GM18517 (cell line): ENCODE results near the gene NECTIN3.

ENCODE experiments used
- ATAC-seq: cut with Tn5 transposase; IDR thresholded peaks from one replicate; pipeline ENCODE4 v1.9.1; 2021; ENCODE audit warnings: mild to moderate bottlenecking, moderate library complexity; ENCODE audit not compliant: unreplicated experiment

NECTIN3 gene

DNA sequence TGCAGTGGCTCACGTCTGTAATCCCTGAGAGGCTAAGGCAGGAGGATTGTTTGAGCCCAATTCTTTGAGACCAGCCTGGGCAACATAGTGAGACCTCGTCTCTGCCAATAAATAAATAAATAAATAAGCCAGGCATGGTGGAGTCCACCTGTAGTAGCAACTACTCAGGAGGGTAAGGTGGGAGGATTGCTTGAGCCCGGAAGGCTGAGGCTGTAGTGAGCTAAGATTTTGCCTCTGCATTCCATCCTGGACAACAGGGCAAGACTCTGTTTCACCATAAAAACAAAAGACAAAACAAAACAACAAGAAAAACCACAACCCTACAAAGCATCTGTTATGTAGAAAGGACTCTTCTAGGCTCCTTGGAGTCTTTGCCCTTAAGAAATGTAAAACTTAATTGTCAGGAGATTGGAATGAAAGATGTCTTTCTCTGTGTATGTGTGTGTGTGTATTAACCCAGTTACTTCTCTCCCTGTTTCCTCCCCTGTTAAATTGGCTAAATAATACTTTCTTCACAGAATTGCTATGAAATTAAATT lies 9.5 kb downstream of the NECTIN3 start:
- no peak for ATAC-seq

DNA sequence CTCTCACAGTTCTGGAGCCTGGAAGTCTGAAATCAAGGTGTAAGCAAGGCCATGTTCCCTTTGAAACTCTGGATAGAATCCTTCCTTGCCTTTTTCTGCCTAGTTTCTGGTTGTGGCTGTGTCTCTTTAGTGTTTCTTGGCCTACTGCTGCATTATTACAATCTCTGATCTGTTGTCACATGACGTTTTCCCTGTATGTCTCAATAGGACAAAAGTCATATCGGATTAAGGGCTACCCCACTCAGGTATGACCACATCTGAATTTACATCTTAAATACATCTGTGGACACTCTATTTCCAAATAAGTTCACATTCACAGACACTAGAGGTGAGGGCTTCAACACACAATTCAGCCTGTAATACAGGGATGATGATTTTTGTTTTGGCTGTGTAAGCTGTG lies 13.3 kb downstream of the NECTIN3 start:
- no peak for ATAC-seq

DNA sequence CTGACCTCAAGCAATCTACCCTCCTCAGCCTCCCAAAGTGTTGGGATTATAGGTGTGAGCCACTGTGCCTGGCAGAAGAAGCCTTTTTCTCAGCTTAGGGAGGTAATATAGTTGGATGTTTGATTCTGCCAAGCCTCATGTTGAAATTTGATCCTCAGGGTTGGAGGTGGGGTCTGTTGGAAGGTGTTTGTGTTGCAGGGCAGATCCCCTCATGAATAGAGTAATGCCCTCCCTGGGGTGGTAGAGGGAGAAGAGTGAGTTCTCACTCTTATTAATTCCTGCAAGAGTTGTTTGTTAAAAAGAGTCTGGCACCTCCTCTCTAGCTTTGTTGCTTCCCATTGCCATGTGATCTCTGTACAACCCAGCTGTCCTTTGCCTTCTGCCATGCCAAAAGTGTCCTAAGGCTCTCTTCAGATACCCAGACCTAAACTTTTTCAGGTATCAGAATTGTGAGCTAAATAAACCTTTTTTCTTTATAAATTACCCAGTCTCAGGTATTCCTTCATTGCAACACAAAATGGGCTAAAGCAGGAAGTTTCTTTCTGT lies 16.4 kb downstream of the NECTIN3 start:
- no peak for ATAC-seq

DNA sequence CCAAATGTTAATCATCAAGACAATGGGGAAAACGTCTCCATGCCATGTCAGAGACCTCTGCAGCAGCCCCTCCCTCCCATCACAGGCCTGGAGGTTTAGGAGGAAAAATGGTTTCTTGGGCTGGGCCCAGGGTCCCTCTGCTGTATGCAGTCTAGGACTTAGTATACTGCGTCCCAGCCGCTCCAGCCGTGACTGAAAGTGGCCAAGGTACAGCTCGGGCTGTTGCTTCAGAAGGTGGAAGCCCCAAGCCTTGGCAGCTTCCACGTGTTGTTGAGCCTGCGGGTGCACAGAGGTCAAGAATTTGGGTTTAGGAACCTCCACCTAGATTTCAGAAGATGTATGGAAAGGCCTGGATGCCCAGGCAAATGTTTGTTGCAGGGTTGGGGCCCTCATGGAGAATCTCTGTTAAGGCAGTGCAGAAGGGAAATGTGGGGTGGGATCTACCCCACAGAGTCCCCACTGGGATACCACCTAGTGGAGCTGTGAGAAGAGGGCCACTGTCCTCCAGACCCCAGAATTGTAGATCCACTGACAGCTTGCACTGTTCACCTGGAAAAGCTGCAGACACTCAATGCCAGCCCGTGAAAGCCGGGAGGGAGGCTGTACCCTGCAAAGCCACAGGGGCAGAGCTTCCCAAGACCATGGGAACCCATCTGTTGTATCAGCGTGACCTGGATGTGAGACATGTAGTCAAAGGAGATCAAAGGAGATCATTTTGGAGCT lies 25.0 kb downstream of the NECTIN3 start:
- no peak for ATAC-seq

DNA sequence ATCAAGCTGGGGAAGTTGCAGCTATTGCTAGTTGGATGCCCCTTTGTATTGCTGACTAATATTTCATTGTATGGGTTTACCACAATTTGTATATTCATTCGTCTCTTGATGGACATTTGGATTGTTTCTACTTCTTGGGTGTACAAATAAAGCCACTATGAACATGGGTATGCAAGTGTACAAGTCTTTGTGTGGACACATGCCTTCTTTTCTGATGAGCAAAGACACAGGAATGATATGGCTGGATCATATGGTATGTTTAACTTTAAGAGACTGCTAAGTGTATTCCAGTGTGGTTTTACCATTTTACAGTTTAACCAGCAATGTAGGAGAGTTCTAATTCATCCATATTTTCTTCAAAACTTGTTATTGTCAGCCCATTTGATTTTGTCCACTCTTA lies 32.2 kb downstream of the NECTIN3 start:
- ATAC-seq: no peak

DNA sequence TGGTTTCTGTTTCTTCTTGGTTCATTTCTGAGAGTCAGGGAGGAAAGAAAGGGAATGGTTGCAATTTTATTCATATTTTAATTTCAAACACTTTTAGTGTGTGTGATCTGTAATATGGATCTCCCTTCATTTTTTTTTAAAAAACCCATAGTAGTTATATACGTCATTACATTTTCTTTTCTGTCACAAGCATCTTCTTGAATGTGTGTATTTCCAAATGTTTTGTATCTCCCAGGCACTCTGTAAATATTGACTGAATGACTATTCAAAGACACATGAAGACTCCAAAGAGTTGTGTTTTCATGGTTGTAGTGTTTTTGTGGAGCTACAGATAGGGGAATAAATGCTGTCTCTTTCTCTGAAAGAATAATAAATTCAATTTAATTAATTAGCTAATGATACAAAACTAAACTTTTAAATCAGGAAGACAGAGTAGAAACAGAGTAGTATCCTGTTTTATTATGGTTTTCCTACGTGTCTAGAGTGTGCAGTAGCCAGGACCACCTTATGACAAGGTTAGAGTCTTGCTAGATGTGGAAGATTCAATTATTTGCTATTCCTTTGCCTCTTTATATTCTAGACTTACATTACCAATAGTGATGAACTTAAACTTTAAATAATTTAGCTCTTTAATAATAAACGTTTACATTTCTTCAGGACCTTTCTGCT lies 35.5 kb downstream of the NECTIN3 start:
- ATAC-seq: no peak

- ATAC-seq: no peak
Measured at GRCh38 chr3:111107662-111108035, 36.0 kb downstream of the NECTIN3 start.

DNA sequence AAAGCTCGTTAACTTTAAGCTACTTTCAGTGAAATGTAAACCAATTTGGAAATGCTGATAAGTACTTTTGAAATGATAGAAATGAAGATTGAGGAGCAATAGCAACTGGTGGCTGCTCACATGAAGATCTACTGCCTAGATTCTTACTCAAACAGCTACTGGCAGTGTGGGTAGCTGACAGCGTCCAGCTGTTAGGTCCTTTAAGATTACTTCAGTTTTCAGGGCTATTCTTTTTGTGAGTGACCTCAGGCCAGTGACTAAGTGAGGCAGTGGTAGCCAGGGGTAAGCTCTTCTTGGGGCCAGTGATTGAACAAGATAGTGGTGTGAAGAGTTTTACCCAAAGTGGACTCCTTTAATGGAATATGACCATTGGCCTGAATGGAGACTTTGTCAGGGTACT lies 41.3 kb downstream of the NECTIN3 start:
- ATAC-seq: no peak

DNA sequence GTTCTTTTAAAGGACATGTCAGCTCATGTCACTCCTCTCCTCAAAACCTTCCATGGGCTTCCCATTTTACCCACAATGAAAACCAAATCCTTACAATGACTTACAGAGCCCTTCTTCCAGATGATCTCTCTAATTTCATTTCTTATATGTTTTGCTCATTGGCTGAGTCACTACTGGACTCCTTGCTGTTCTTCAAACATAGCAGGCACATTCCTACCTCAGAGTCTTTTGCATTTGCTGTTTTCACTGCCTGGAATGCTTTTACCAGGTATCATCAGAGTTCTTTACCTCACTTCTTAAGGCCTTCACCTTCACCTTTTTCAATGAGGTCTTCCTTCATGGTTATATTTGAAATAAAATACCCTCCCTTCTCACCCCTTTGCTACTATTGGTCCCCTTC lies 57.3 kb downstream of the NECTIN3 start:
- ATAC-seq: no peak

DNA sequence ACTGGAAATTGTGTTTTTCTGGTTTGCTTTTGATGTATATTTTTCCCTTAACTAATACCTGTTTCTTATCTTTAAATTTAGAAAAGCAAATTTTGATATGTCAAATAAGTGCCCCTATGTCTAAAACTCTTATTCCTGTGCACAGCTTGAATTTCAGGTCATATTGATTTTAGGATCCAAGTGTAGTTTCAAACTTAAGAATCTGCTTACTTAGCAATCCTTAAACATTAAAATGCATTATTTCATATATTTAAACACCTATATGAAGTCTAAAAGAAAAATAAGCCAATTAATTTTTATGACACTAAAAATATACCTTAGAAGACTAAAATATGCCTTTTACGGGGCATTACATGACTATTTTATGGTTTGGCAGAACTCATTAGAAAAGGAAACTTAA lies 59.2 kb downstream of the NECTIN3 start:
- ATAC-seq: no peak

- ATAC-seq: no peak
Measured at GRCh38 chr3:111134302-111134701, 62.7 kb downstream of the NECTIN3 start.

DNA sequence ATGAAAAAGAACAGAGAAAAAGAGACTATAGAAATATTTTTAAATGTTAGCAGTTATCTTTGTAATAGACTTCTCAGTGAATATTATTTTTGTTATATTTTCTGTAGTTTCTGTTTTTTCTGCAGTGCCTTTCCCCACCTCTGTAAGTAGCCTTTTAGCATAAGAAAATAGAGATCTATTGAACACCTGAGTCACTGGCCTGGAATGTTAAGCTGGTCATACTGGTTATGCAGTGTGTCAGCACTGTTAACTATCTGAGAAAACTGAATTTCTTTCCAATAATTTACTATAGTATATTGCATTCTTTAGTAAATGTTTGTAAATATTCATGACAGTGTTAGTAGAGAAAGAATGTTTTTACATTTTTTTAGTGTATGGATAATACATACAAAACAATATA lies 79.8 kb downstream of the NECTIN3 start:
- ATAC-seq: no peak

GRCh38 chr3:111152496-111152895 lies 80.9 kb downstream of the NECTIN3 start:
- ATAC-seq: no peak

GRCh38 chr3:111156517-111156916 lies 84.9 kb downstream of the NECTIN3 start:
- ATAC-seq: no peak

- no peak for ATAC-seq
Measured at GRCh38 chr3:111159391-111159790, 87.8 kb downstream of the NECTIN3 start.

DNA sequence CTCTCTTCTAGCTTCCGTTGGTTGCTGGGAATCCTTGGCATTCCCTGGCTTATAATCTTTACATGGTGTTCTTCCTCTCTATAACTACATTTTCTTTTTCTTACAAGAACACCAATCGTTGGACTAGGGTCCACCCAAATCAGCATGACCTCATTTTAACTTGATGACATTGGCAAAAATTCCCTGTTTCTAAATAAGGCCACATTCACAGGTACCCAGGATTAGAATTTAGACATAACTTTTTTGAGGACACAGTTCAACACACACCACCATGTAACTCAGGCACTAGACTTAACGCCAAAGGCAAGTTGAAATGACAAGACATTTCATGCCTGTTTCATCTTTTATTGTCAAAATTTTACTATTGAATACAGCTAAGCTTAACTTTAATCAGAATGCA lies 93.0 kb downstream of the NECTIN3 start:
- no peak for ATAC-seq

DNA sequence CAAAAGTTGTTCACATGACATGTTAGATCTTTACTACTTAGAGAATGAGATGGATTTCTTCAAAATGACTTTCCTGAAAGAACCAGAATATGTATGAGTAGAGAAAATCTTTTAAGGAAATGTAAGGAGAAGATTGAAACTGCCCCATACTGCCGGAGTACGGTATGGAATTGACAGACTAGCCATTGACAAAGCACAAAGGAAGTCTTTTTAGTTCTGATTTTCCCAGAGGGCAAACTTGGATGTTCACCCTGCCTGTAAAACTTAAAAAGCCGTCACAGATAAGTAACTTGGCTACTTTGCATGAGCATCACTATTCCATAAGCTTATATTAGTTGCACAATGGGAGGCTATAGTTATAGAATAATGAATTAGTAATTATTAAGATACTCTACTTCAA lies 93.8 kb downstream of the NECTIN3 start:
- ATAC-seq: no peak

- no peak for ATAC-seq
Measured at GRCh38 chr3:111173328-111173900, 101.8 kb downstream of the NECTIN3 start.

DNA sequence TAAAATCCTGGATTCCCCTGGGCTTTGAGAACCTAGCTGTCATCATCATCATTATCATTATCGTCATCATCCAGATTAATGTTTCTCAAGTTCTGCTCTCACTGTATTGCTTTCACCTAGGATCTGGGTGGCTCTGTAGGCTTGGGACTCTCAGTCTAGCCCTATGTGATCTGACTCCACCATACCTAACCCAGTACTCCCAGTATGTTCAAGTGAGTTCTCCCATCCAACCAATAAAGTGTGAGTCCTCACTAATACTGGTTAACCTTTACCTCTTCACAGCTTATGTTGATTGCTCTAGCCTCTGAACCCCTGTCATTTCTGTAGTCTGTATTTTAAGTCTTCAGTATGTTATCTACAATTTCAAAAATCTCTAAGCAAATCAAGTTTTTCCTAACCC lies 102.3 kb downstream of the NECTIN3 start:
- ATAC-seq: no peak

DNA sequence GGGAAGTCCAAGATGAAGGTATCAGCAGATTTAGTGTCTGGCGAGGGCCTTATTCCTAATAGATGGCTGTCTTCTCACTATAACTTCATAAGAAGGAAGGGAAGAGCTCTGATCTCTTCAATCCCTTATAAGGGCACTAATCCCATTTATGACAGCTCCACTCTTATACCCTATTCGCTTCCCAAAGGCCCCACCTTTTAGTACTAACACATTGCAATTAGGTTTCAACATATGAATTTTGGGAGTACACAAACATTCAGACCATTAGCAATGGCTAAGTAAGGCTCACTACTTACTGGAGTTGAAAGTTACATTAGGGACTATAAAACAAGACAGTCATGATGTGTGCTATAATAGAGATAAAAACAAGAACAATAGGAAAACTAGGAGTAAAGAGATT lies 118.9 kb downstream of the NECTIN3 start:
- ATAC-seq: no peak

- no peak for ATAC-seq
Measured at GRCh38 chr3:111193472-111193871, 121.9 kb downstream of the NECTIN3 start.

GRCh38 chr3:111194048-111194447 lies 122.4 kb downstream of the NECTIN3 start:
- ATAC-seq: no peak
